Measurements from ENCODE around the gene USP49. TPM values are rescaled to one million over a fixed set of nuclear protein-coding genes. Genes with fewer than 3 reads are reported as not detected.
A peak's percentile ranks its signal among the peaks of the same experiment; 100 is the strongest.

The USP49 gene
- total and polyA plus RNA-seq, 2 of the 4 experiments (the other 2 are of a cell fraction) = 1.4 to 2.1 TPM

GRCh38 chr6:41892921-41893564 is 2.1 kb downstream of the USP49 start:
- H4K20me1 ChIP-seq (ENCODE audit: insufficient read depth, low read length) = no peaks in the 10 kb centered on the region; the same call in 1 of the 2 replicates
- in situ Hi-C loops (cut with MboI; ENCODE audit: low sequenced_read_pairs) (no loop called here), dilution Hi-C loops (cut with HindIII; ENCODE audit: low sequenced_read_pairs, unreplicated experiment) (no loop called here), intact Hi-C loops (cut with micrococcal nuclease) (no loop called here)
- no peak overlapping the region for H3K14ac ChIP-seq (replicated peaks; ENCODE audit: low read depth, low read length)
- peak overlapping the region; percentile 68; the same call in 1 of the 2 replicates for H3K23ac ChIP-seq (ENCODE audit: low read depth, low read length)
- peaks cover 2% of the 10 kb centered on the region; the same call in 1 of the 2 replicates for H3K4me1 ChIP-seq (ENCODE audit: control insufficient read depth, insufficient read depth, low read length)
- no TSS peak for BruUV-seq (replicated peaks)
- H4K8ac ChIP-seq (ENCODE audit: low read depth in 2 of 2, low read length in 2 of 2) = no peak overlapping the region
- TF ChIP-seq NFE2L2 (IDR thresholded peaks at IDR 0.05; ENCODE audit: low read depth, low read length) (no peak), MAFK (IDR thresholded peaks at IDR 0.05; ENCODE audit: low read depth, low read length) (no peak), POLR2A (IDR thresholded peaks at IDR 0.05; ENCODE audit: low read depth, low read length) (no peak), USF2 (IDR thresholded peaks at IDR 0.05; ENCODE audit: low read depth, low read length) (no peak), RAD21 (IDR thresholded peaks at IDR 0.05; ENCODE audit: low read length) (no peak), BHLHE40 (IDR thresholded peaks at IDR 0.05; ENCODE audit: low read depth, low read length) (no peak), RFX5 (IDR thresholded peaks at IDR 0.05; ENCODE audit: low read depth, low read length) (no peak), CTCF (conservative IDR thresholded peaks at IDR 0.05; ENCODE audit: low read depth, low read length) (no peak), FOS (IDR thresholded peaks at IDR 0.05; ENCODE audit: low read depth, low read length) (no peak), CHD1 (IDR thresholded peaks at IDR 0.05; ENCODE audit: low read depth, low read length) (no peak), ELK1 (IDR thresholded peaks at IDR 0.05; ENCODE audit: borderline replicate concordance, low read depth, low read length) (no peak), RCOR1 (IDR thresholded peaks at IDR 0.05; ENCODE audit: insufficient replicate concordance, low read length) (no peak), SMC3 (IDR thresholded peaks at IDR 0.05; ENCODE audit: low read depth, low read length) (no peak), CEBPB (IDR thresholded peaks at IDR 0.05; ENCODE audit: low read depth, low read length) (no peak)
- no peak for ATAC-seq (ENCODE audit: low read depth)
- no CpG with 5 or more reads among the region's 4 CpGs for WGBS, 2 experiments (ENCODE audit: extremely low coverage in 2 of 2, insufficient read length in 1 of 2)
- H3K9me3 ChIP-seq (ENCODE audit: control insufficient read depth, insufficient read depth, low read length) = no peaks in the 10 kb centered on the region
- no peak overlapping the region for H3K4me2 ChIP-seq (ENCODE audit: low read depth, low read length)
- ChIA-PET CTCF (interaction anchor here (0.6 kb wide), 1 partner anchor 46 kb away, joined by 3 read pairs; no protein-coding TSS in a partner anchor), POLR2A (ENCODE audit: unreplicated experiment) (no interaction called here)
- H2AFZ ChIP-seq (replicated peaks; ENCODE audit: low read length, poor library complexity) = no peak overlapping the region
- H3K4ac ChIP-seq (ENCODE audit: low read depth, low read length) = no peak overlapping the region
- no peak overlapping the region for H2BK5ac ChIP-seq (ENCODE audit: low read depth, low read length, poor library complexity, severe bottlenecking)
- no peaks in the 10 kb centered on the region for H3K36me3 ChIP-seq (ENCODE audit: control insufficient read depth, insufficient read depth, low read length)
- no peak overlapping the region for H3K4me3 ChIP-seq (ENCODE audit: insufficient read depth, low read depth, low read length)
- H3K79me1 ChIP-seq (ENCODE audit: low read depth in 1 of 2, low read length in 2 of 2) = peaks cover 7 to 17% of the 10 kb centered on the region in 2 experiments; a peak in 3 of 4 replicates
- no peaks in the 10 kb centered on the region for H3K27me3 ChIP-seq (ENCODE audit: control insufficient read depth, insufficient read depth, low read length)
- DNase-seq = no peak
- H2AK5ac ChIP-seq (ENCODE audit: low read depth, low read length) = no peak overlapping the region
- no peak overlapping the region for H4K5ac ChIP-seq (ENCODE audit: low read depth, low read length)
- H4K91ac ChIP-seq (ENCODE audit: insufficient read depth, low read depth, low read length) = no peak overlapping the region
- no peak overlapping the region for H2AK9ac ChIP-seq (replicated peaks; ENCODE audit: low read depth, low read length, poor library complexity)
- no peak overlapping the region for H2BK20ac ChIP-seq (ENCODE audit: low read depth, low read length)
- no peak overlapping the region for H2BK120ac ChIP-seq (ENCODE audit: low read depth, low read length)
- no peak overlapping the region for H3K27ac ChIP-seq (ENCODE audit: insufficient read depth, low read length)
- H3K18ac ChIP-seq (ENCODE audit: low read depth, low read length) = no peak overlapping the region
- H2BK15ac ChIP-seq (ENCODE audit: low read depth, low read length) = no peak overlapping the region
- no peak overlapping the region for H3K9ac ChIP-seq (ENCODE audit: low read depth, low read length)
- no peak overlapping the region for H3K56ac ChIP-seq (ENCODE audit: extremely low read depth, insufficient read depth, low read length)
- H3K9me1 ChIP-seq (ENCODE audit: insufficient read depth, low read length) = peaks cover 3% of the 10 kb centered on the region; the same call in 1 of the 2 replicates

All from IMR-90 (cell line).